Endodermal cell (in vitro differentiated cells): ENCODE data around the gene SAMD10. TPM values are rescaled to one million over a fixed set of nuclear protein-coding genes. Genes with fewer than 3 reads are reported as not detected.

Source experiments
- DNase-seq: peaks from one replicate; pipeline ENCODE4 v3.0.0-alpha.2; 2017
- H3K27ac ChIP-seq: 2 replicates; pipeline ENCODE4 v1.5.1; 2013; ENCODE audit warnings: mild to moderate bottlenecking, low read depth, low read length, moderate library complexity
- H3K27me3 ChIP-seq: 2 replicates; pipeline ENCODE4 v1.6.1; 2013; ENCODE audit warnings: mild to moderate bottlenecking, low read length, moderate library complexity; ENCODE audit not compliant: insufficient read depth, control insufficient read depth, poor library complexity, severe bottlenecking
- H3K36me3 ChIP-seq: 2 replicates; pipeline ENCODE4 v1.7.0; 2013; ENCODE audit warnings: mild to moderate bottlenecking, low read length, moderate library complexity; ENCODE audit not compliant: control insufficient read depth, insufficient read depth
- H3K4me1 ChIP-seq: one replicate; pipeline ENCODE4 v1.7.0; 2013; ENCODE audit warnings: low read length; ENCODE audit not compliant: control insufficient read depth, insufficient read depth
- H3K4me3 ChIP-seq: 2 replicates; pipeline ENCODE4 v1.5.1; 2013; ENCODE audit warnings: mild to moderate bottlenecking, low read length, moderate library complexity
- H3K9ac ChIP-seq: 2 replicates; pipeline ENCODE4 v1.6.1; 2013; ENCODE audit warnings: mild to moderate bottlenecking, low read length, moderate library complexity; ENCODE audit not compliant: poor library complexity, severe bottlenecking; ENCODE audit errors: extremely low read depth
- H3K9me3 ChIP-seq: 2 replicates; pipeline ENCODE4 v1.6.1; 2013; ENCODE audit warnings: mild to moderate bottlenecking, low read length, moderate library complexity; ENCODE audit not compliant: control insufficient read depth
- H3K27ac Mint-ChIP-seq: 2 replicates; pipeline ENCODE4 v1.8.0; 2020; ENCODE audit warnings: mixed read lengths
- H3K27me3 Mint-ChIP-seq: 2 replicates; pipeline ENCODE4 v1.8.0; 2021; ENCODE audit warnings: mild to moderate bottlenecking, mixed read lengths; ENCODE audit not compliant: insufficient read depth
- H3K36me3 Mint-ChIP-seq: 2 replicates; pipeline ENCODE4 v1.8.0; 2020; ENCODE audit warnings: low read depth, mixed read lengths
- H3K4me1 Mint-ChIP-seq: 2 replicates; pipeline ENCODE4 v1.8.0; 2020; ENCODE audit warnings: mixed read lengths
- H3K4me3 Mint-ChIP-seq: 2 replicates; pipeline ENCODE4 v1.8.0; 2020; ENCODE audit warnings: mild to moderate bottlenecking, moderate library complexity, mixed read lengths
- H3K9me3 Mint-ChIP-seq: 2 replicates; pipeline ENCODE4 v1.8.0; 2020; ENCODE audit warnings: mild to moderate bottlenecking, mixed read lengths
- CTCF ChIP-seq: fragments of 200-600 bp; sonication (generic); conservative IDR thresholded peaks from 2 replicates; pipeline ENCODE4 v1.5.0; 2021; ENCODE audit warnings: antibody characterized with exemption, mild to moderate bottlenecking
- WGBS, 2 experiments: methylation state at CpG; one replicate each; pipeline versions ENCODE4 v1.1.5 to v1.1.7; 2013; ENCODE audit warnings: missing lambda C conversion rate in 2 of 2, mixed read lengths in 1 of 2; ENCODE audit not compliant: insufficient coverage in 1 of 2, insufficient read length in 1 of 2; 5-methylcytosine and 5-hydroxymethylcytosine counted together
- total RNA-seq, 2 donors: library from RNA; stranded (reverse); fragmentation: NEBNext Ultra II Directional in 1 of 2; extraction: Animal tissue kit (Norgen Biotek cat#: 25700) in 1 of 2; gene quantifications; 2 replicates in 1 of 2; 3 replicates in 1 of 2; pipeline ENCODE4 v1.2.1, GENCODE V29; 2021

Gene SAMD10
- total RNA-seq, 2 donors from 2014 or later = 5.6 to 6.0 TPM

- H3K4me3 Mint-ChIP-seq = no peak overlapping the region
- no peaks in the 10 kb centered on the region for H3K4me1 Mint-ChIP-seq
- Histone ChIP-seq H3K27me3 (no peaks in the 10 kb centered on the region), H3K27ac (no peak overlapping the region), H3K4me1 (no peaks in the 10 kb centered on the region), H3K4me3 (no peak overlapping the region), H3K9ac (no peak overlapping the region), H3K36me3 (peaks cover 77% of the 10 kb centered on the region), H3K9me3 (peaks cover 14% of the 10 kb centered on the region)
- no peak overlapping the region for H3K27ac Mint-ChIP-seq
- no peaks in the 10 kb centered on the region for H3K27me3 Mint-ChIP-seq
- H3K9me3 Mint-ChIP-seq = peaks cover 11% of the 10 kb centered on the region
- peaks cover 81% of the 10 kb centered on the region for H3K36me3 Mint-ChIP-seq
- TF ChIP-seq CTCF = no peak
- no peak for DNase-seq
- WGBS, 2 experiments = 93 to 96% methylated on average over 1 to 3 of the region's 3 CpGs
These were observed 27.5 kb upstream of the SAMD10 start for GRCh38 chr20:64006902-64007301.

DNA sequence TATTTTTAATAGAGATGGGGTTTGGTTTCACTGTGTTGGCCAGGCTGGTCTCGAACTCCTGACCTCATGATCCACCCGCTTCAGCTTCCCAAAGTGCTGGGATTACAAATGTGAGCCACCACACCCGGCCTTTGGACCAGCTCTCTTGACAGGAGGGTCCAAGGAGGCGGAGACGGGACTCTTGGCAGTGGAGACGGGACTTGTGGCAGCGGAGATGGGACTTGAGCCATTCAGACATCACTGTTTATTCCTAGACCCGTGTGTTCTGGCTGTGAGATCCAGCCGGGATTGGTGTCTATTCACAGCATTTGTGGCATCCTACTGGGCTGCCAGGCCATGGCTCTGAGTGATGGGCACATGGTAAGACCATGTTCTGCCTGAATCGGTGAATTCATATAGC, 27.0 kb upstream of the SAMD10 start:
- Mint-ChIP-seq H3K4me3 (no peak overlapping the region), H3K27ac (no peak overlapping the region), H3K27me3 (no peaks in the 10 kb centered on the region), H3K4me1 (no peaks in the 10 kb centered on the region), H3K9me3 (peaks cover 11% of the 10 kb centered on the region), H3K36me3 (peaks cover 83% of the 10 kb centered on the region)
- no peaks in the 10 kb centered on the region for H3K27me3 ChIP-seq
- no peaks in the 10 kb centered on the region for H3K4me1 ChIP-seq
- H3K9ac ChIP-seq = no peak overlapping the region
- no peak overlapping the region for H3K27ac ChIP-seq
- peaks cover 79% of the 10 kb centered on the region for H3K36me3 ChIP-seq
- no peak for TF ChIP-seq CTCF
- no peak overlapping the region for H3K4me3 ChIP-seq
- H3K9me3 ChIP-seq = peaks cover 14% of the 10 kb centered on the region
- no peak for DNase-seq
- 95 to 96% methylated on average over 8 to 10 of the region's 10 CpGs for WGBS, 2 experiments

DNA sequence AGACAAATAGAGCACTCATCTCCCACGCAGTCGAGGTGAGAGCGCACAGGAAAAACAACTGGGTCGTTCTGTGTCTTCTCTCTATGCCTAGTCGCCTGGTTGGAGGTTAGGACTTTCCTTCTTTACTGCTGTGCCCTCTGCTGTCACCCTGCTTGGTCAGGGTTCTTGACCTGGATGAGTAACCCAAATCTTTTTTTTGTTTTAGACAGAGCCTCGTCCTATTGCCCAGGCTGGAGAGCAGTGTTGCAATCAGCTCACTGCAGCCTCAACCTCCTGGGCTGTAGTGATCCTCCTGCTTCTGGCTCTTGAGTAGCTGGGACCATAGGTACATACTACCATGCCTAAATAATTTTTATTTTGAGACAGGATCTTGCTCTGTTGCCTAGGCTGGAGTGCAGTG, 26.0 kb upstream of the SAMD10 start:
- no peaks in the 10 kb centered on the region for H3K4me1 Mint-ChIP-seq
- H3K36me3 ChIP-seq = peaks cover 79% of the 10 kb centered on the region

More for the DNA sequence above, 26.0 kb upstream of the SAMD10 start:
- WGBS, 2 experiments = 93 to 97% methylated on average over 6 of the region's 6 CpGs
- Mint-ChIP-seq H3K27ac (no peak overlapping the region), H3K27me3 (no peaks in the 10 kb centered on the region), H3K9me3 (peaks cover 11% of the 10 kb centered on the region), H3K4me3 (no peak overlapping the region), H3K36me3 (peaks cover 79% of the 10 kb centered on the region)
- Histone ChIP-seq H3K4me3 (no peak overlapping the region), H3K9me3 (peaks cover 14% of the 10 kb centered on the region), H3K27me3 (no peaks in the 10 kb centered on the region), H3K4me1 (no peaks in the 10 kb centered on the region), H3K27ac (no peak overlapping the region), H3K9ac (no peak overlapping the region)
- DNase-seq = no peak
- TF ChIP-seq CTCF = no peak
